SK-N-SH (cell line): Measurements from ENCODE around the gene CYP27A1.

ENCODE experiments used
- EP300 ChIP-seq, 2 experiments: IDR thresholded peaks; 2 replicates each; pipeline versions ENCODE4 v1.4.0 to v1.6.1; 2012; ENCODE audit warnings: borderline replicate concordance in 1 of 2, low read depth in 1 of 2, low read length in 1 of 2
- MXI1 ChIP-seq: IDR thresholded peaks from 2 replicates; pipeline ENCODE4 v1.6.1; 2012; ENCODE audit warnings: mild to moderate bottlenecking, low read depth, low read length, improper control_type of control experiment
- NFIC ChIP-seq: IDR thresholded peaks from 2 replicates; pipeline ENCODE4 v1.4.0; 2012; ENCODE audit warnings: borderline replicate concordance
- POLR2AphosphoS5 ChIP-seq: IDR thresholded peaks from 2 replicates; pipeline ENCODE4 v1.6.1; 2012; ENCODE audit warnings: low read depth, low read length
- RAD21 ChIP-seq: IDR thresholded peaks from 2 replicates; pipeline ENCODE4 v1.6.1; 2012; ENCODE audit warnings: mild to moderate bottlenecking, low read length
- YY1 ChIP-seq: IDR thresholded peaks from 2 replicates; pipeline ENCODE4 v1.4.0; 2012; ENCODE audit warnings: low read depth, mild to moderate bottlenecking
- TF ChIP-seq, protein P1 (sequence below): fragments of 200-600 bp; sonication (generic); IDR thresholded peaks from 2 replicates; pipeline ENCODE4 v1.6.1; 2017; ENCODE audit warnings: antibody characterized with exemption, mild to moderate bottlenecking, moderate library complexity

DNA sequence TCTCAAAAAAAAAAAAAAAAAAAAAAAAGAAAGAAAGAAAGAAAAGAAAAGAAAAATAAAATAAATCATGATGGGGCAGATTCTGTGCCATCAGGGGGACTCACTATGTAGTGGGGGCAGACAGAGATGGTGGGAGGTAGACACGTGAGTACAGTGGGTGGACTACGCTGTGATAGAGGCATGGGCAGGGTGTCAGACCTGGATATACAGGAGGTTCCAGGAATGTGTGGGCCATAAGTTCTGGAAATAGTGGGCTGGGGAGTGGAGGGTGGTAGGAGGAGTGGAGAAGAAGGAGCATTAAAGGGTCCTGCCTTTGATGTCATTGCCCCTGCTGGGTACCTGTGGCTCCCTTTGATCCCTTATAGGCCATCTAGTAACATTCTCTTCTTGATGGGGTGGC lies 68.8 kb downstream of the CYP27A1 start:
- no peak for TF ChIP-seq NFIC
- TF ChIP-seq, protein P1, sequence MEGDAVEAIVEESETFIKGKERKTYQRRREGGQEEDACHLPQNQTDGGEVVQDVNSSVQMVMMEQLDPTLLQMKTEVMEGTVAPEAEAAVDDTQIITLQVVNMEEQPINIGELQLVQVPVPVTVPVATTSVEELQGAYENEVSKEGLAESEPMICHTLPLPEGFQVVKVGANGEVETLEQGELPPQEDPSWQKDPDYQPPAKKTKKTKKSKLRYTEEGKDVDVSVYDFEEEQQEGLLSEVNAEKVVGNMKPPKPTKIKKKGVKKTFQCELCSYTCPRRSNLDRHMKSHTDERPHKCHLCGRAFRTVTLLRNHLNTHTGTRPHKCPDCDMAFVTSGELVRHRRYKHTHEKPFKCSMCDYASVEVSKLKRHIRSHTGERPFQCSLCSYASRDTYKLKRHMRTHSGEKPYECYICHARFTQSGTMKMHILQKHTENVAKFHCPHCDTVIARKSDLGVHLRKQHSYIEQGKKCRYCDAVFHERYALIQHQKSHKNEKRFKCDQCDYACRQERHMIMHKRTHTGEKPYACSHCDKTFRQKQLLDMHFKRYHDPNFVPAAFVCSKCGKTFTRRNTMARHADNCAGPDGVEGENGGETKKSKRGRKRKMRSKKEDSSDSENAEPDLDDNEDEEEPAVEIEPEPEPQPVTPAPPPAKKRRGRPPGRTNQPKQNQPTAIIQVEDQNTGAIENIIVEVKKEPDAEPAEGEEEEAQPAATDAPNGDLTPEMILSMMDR = no peak
- no peak for TF ChIP-seq EP300 (IDR thresholded peaks at IDR 0.05; ENCODE audit: borderline replicate concordance in 1 of 2, low read depth in 1 of 2, low read length in 1 of 2)
- no peak for TF ChIP-seq YY1
- TF ChIP-seq RAD21 = no peak
- TF ChIP-seq MXI1 = no peak
- TF ChIP-seq POLR2AphosphoS5 = no peak
